Caki2 (cell line): ENCODE results near the gene DEF6. TPM values are rescaled to one million over a fixed set of nuclear protein-coding genes. Genes with fewer than 3 reads are reported as not detected.
A peak's percentile ranks its signal among the peaks of the same experiment; 100 is the strongest.

ENCODE experiments used
- DNase-seq: peaks from one replicate; pipeline ENCODE4 v3.0.0-alpha.2; 2015; ENCODE audit warnings: low read depth
- in situ Hi-C: cut with HindIII; loops from 2 replicates; pipeline ENCODE4 v1.10.0; 2016; ENCODE audit warnings: low sequenced_read_pairs, low pct_unique_long_range_greater_than_20kb, mixed read lengths
- total RNA-seq: library from RNA; depleted of rRNA; stranded (reverse); fragments of >200 nt; shearing (Covaris generic); gene quantifications from 2 replicates; pipeline ENCODE4 v1.2.3, GENCODE V29; 2014; ENCODE audit warnings: low replicate concordance

The DEF6 gene
- total RNA-seq, 1 experiment from 2014 or later, result 15.2 TPM

DNA sequence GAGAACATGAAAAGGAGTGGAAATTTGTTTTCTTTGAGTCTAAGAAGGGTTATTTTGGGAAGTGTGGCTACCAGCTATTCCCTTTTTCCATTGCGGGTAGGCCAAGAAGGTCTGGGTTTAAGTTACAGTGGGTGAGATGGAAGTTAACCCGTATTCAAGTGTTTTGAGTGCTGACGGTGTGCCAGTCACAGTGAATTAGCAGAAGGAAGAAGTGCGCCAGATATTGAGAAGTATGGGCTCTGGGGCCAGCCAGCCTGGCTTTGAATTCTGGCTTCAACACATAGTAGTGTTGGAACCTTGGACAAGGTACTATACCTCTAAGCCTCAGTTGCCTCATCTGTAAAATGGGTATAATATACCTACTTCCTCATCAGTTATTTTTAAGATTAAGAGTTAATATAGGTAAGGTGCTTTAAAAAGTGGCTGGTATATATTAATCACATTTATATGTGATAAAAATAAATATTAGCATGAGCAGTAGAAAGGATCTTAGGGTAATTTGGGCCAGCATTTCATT, 21.8 kb upstream of the DEF6 start:
- DNase-seq, result no peak
- in situ Hi-C loops, result no loop called here

DNA sequence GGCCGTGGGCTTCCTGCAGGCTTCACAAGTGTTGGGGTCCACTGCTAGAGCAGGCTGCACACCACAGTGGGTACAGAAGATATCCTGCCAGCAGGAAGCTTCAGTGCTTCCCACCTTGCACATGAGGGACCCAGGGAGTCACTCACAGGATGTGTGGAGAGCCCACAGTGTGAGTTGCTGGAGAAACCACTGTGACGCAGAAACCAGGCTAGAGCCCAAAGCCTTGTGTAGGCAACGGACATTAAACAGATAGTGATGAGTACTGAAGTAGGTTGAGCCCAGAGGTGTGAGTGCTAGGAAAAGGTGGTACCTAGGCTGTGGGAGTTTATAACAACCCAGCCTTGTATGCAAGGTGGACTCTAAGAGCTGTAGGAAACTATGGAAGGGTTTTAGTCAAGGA, 18.9 kb upstream of the DEF6 start:
- in situ Hi-C loops, result no loop called here
- no peak for DNase-seq

DNA sequence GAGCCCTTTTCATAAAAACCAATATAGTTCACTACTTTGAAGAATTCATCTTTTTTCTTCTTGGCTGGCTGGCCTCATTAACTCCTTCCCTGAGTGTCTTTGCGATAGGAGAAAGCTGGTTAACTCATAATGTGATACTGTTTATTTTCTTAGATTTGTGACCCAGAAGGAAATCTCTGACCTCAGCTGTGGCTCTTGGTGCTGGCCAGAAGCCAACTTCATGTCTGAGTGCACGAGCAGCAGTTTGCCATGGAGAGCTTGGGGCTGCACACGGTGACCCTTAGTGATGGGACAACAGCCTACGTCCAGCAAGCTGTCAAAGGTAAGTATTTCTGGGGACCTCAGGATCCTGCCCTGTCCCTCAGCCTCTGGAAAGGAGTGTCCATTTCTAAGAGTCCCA, 16.7 kb upstream of the DEF6 start:
- DNase-seq, result peak; percentile 64
- in situ Hi-C loops, result no loop called here

DNA sequence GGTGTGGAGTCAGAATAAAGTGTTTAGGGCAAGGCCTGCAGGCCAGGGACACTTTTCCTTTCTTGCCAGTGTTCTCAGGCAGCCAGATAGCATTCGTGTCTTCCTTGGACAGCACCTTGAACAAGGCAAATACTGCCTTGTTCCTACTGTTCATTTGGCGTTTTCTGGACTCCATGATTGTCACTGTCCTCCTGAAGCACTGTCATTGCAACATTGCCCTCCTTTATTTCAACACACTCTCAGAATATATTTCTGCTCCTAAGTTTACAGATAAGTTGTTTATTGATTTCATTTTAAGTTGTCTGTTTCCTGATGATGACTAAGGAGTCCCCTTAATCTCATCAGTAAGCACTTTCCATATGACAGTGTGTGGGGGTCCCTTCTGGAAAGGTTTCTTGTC, 15.1 kb upstream of the DEF6 start:
- no peak for DNase-seq
- in situ Hi-C loops, result no loop called here

DNA sequence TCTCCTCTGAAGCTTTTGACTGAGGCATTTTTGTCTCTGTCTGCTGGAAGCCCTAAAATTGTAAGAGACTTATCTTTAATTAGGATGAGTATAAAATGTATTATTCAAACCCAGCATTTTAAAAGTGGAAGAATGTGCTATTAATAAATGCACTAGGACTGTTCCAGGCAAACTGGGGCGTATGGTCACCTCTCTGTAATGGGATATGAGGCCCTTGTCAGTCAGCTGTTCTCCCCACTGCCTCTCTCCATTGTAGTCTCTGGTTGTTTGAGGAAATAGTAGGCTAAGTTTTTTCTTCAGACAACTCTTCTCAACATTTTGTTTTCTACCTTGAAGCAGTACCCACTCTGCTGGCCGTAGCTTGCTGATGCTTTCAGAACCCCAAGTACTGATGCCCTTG, 14.3 kb upstream of the DEF6 start:
- no peak for DNase-seq
- in situ Hi-C loops, result no loop called here

DNA sequence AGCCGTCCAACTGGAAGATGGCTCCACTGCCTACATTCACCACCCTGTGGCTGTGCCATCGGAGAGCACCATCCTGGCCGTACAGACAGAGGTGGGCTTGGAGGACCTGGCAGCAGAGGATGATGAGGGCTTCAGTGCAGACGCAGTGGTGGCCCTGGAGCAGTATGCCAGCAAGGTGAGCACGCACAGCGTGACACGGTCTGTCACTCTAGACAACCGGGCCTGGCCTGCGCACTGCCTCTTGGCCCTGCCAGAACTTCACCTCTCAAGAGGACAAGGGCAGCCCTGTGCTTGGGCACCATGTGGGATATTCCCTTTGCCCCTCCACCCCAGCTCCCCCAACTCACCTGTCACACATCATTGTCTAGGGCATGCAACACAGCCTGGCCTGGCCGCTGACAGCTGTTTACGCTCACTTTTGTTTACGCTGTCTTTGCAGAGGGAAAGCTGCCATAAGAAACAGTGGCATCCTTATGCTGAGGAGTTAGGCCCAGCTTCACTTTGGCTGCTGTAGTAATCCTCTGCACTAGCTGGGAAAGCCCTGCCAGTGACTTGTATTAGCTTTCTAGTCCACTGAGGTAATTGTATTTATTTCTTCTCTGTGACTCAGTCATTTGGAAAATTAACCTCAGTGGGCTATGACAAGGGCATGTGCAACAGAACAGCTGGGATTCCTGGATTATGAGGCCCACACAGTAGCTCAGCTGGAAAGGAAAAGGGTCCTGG, 9.8 kb upstream of the DEF6 start:
- in situ Hi-C loops, result no loop called here
- no peak for DNase-seq

DNA sequence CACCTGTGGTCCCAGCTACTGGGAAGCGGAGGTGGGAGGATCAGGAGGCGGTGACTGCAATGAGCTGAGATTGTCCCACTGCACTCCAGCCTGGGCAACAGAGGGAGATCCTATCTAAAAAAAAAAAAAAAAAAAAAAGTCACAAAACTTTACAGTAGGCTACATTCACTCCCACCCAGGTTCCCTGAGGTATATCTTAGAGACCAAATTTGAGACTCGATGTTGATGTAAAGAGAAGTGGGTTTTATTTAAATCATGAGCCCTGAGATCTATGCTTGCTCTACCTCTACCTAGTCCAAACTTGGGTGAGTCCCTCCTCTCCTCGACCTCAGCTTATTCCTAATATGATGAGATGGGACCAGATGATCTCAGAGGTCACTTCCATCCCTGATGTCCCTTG, 8.8 kb upstream of the DEF6 start:
- in situ Hi-C loops, result no loop called here
- no peak for DNase-seq

DNA sequence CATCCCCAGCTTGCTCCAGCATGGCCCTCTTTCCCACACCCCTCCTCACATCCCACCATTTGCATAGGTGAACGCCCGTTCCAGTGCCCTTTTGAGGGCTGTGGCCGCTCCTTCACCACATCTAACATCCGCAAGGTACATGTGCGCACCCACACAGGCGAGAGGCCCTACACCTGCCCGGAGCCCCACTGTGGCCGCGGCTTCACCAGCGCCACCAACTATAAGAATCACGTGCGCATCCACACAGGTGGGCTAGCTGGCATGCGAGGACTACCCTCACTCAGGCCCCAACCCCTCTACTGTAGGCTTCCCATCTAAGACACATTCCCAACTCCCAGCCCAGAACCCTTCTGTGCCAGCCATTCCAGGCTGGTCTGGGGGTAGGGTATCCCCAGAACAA, 6.1 kb upstream of the DEF6 start:
- DNase-seq, result no peak
- in situ Hi-C loops, result no loop called here

DNA sequence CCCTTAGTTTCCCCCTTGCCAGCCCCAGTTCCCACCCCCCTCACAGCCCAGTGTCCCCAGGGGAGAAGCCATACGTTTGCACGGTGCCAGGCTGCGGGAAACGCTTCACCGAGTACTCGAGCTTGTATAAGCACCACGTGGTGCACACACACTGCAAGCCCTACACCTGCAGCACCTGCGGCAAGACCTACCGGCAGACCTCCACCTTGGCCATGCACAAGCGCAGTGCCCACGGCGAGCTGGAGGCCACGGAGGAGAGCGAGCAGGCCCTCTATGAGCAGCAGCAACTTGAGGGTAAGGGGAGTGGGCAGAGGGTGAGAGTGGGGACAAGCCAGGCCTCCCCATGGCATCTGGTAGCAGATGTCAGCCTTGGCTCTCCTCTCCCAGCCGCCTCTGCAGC, 5.1 kb upstream of the DEF6 start:
- in situ Hi-C loops, result no loop called here

DNA sequence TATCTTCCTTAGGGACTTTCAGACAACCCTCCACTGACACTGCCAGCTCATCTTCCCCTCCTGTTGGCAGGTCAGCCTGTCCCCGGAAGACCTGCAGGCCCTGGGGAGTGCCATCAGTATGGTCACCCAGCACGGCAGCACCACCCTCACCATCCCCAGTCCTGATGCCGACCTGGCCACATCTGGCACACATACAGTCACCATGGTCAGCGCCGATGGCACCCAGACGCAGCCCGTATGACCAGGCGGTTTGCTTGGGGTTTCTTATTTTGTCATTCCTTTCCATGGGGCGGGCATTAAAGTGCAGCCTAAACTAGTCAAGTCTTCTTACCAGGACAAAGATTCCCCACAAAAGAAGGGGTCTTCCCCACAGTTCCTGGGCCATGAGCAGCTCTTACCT, 3.9 kb upstream of the DEF6 start:
- DNase-seq, result no peak
- in situ Hi-C loops, result no loop called here

More for the DNA sequence above, 5.1 kb upstream of the DEF6 start:
- DNase-seq, result no peak

DNA sequence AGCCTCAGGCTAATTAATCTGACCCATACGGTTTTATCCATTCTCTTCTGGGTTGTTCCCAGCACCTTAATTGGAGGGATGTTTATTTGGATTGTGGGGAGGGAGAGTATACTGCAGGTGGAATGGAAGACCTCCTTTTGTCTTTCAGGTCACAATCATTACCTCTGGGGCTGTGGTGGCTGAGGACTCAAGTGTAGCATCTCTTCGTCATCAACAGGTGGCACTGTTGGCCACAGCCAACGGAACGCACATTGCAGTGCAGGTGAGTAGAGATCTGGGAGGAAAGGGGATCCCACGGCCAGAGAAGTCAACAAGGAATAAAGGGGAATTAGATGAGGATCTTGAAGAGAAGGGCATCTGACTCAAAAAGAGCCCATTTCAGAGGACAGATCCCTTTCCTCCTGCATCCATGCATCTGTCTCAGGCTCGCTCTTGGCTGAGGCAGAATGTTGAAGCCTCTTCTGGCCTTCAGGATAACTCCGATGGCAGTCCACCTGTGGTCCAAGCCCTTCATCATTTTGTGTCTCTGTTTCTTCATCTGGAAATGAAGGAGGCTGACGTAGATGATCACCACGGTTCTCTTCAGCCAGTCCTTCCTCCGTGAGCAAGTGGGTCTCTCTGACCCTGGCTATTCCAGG, 3.2 kb upstream of the DEF6 start:
- peak; percentile 22 for DNase-seq
- in situ Hi-C loops, result no loop called here

DNA sequence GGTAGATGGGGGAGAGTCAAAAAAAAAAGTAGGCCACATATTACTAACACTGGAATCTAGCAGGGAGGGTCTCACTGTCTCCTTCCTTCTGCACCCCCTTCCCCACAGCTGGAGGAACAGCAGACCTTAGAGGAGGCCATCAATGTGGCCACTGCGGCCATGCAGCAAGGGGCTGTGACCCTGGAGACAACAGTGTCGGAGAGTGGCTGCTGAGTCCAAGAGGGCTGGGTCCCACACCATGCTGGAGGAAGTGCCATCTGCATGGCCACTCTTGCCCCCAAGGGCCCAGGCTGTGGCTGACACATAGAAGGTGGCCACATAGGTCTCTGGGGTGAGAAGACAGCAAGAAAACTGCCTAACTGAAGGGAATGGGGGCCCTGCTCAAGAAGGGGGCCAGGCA, 2.6 kb upstream of the DEF6 start:
- in situ Hi-C loops, result no loop called here
- DNase-seq, result no peak

DNA sequence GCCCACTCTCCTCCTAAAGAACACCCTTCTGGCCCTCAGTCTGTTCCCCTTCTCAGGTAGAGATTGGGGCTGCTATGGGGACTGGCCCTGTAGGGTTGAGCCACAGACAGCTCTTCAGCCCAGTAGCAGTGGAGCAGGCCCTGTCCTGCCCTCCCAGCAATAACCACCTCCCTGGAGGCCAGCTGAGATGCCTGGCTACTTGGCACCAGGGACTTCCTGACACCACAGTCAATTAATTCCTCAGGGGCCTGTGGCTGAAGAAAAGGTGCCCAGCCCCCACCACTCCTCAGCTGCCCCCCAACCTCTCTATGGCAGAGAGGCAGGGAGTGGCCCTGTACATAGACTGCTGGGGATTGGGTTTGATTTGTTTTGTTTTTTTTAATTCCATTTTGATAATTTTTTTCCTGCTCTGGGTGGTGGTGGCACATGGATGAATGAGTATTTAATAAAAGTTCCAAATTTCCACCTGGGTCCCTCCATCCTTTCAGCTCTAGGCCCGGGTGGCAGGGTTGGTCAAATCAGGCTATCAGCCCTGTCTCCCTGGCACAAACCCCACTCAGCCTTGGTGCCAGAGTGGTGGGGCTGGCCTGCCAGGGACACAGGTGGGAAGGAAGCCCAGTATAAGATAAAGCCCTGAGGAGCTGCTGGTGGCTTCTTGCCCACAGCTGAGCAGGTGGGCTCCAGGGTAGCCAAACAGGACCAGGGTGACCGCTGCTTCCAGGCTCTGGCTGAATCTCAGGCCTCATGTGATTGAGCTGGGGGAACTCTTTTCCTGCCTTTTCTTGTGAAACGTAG, 1.9 kb upstream of the DEF6 start:
- in situ Hi-C loops, result no loop called here

DNA sequence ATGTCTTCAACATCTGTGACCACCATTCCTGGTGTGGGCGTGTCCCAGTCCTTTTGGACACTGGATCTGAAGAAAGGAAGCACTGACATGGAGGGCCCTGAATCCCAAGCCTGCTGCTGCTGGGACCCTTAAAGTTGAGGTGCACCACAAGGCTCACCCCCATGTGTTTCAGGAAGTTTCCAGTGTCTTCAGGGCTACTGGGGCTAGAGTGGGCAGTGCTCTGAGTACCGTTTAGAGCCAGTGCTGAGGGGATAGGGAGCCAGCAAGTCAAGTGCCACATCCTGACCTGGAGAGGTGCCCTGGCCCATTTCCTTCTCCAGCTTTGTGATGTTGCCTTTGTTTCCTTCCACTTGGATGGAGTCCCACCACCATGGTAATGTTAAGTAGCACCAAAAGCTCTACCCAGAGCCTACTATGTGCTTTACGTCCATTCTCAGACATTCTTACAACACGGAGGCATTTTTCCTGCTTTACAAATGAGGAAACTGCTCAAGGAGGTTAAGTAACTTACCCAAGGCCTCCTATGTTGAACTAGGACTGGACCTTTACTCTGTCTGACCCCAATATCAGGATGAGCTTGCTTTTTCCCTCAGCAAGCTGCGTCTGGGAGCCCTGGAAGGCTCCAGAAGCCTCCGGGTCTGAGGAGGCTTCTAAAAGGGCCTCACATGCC, 552 bp upstream of the DEF6 start:
- in situ Hi-C loops, result no loop called here
- no peak for DNase-seq

More for the DNA sequence above, 1.9 kb upstream of the DEF6 start:
- no peak for DNase-seq

DNA sequence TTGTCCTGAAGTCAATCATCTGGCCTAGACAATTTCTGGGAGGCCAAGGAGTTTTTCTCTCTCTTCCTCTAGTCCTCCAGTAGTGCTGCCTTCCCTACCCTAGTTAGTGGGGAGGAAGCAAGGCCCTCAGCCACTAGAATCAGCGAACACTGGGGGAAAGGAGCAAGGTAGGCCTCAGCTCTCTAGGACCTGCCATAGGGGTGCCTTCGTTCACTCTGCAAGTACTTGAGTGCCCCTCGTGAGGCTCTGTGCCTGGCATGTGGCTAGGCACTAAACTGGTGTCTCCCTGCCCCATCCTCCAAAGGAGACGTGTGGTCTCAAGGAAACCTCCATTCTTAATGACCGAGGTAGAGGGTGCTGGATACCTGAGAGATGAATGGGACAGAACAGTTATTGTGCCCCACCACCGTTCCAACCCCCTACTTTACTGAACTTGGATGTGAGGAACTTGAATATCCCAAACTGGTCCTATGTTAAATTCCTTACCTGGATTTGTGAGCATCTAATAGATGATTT, 1.1 kb downstream of the DEF6 start:
- no peak for DNase-seq
- in situ Hi-C loops, result no loop called here

DNA sequence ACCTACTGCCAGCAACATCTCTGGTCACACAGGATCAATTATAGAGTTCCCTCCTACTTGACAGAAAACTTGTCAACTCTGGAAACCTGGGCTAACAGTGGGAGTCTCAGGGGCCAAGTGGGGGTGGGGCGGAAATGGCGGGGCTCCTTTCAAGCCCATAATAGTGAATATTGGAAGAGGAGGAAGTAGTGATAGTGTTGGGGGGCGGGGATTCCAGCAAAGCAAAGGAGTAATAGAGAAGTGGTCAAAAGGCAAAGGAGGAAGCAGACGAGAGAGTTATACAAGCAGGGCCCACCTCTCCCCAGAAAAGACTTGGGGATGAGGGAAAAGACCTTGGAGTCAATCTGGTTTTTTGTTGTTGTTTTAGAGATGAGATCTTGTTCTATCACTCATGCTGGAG, 2.1 kb downstream of the DEF6 start:
- DNase-seq, result no peak
- in situ Hi-C loops, result no loop called here

DNA sequence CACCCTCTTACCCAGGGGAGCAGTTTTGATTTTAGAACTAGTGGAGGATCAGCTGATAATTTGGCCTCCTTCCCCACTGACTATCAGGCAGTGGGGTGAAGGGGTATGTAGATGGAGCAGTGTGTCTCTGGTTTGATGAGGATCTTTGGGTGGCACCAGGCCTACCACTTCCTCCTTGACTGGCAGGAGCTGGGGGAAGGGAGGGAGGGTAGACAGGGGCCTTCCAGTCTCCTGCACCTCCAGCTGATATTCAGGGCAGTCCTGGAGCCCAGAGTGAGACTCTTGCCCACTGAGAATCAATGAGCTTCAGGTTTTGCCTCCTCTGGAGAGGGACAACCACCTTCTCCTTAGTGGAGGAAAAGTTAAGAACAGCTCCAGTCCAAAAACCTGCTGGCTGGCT, 3.2 kb downstream of the DEF6 start:
- DNase-seq, result no peak
- in situ Hi-C loops, result no loop called here

DNA sequence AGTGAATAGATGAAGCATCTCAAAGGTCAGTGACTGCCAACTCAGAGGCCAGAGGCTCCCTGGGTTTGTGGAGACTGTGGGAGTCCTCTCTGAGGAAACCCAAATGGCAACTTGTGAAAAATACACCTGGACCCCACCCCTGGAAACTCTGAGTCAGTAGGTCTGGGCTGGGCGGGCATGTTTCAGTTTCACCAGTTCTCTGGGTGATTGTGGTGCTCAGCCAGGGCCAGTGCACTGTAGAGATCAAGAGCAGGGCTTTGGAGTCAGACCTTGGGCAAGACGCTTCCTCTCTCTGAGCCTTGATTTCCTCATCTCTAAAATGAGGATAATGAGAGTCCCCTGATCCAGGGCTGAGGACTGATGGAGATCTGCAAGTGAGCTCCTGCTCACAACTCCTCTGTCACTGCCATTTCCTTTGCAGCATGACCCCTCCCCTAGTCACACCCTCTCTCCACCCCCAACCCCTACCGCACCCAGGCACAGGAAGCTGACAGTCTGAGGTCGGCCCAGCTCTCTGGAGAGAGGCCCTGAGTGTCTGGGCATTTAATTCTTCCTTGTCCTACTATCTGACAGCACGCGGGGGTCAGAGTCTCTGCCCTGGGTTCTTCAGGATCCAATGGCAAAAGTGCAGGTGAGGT, 5.1 kb downstream of the DEF6 start:
- peak; percentile 12 for DNase-seq
- in situ Hi-C loops, result no loop called here
